ENCODE results near the gene CHTF8. TPM values are rescaled to one million over a fixed set of nuclear protein-coding genes. Genes with fewer than 3 reads are reported as not detected.
A peak's percentile ranks its signal among the peaks of the same experiment; 100 is the strongest.

CHTF8 gene
- total RNA-seq, 1 experiment from 2014 or later: 119 TPM

- no peak for TF ChIP-seq CTCF (IDR thresholded peaks at IDR 0.05; ENCODE audit: insufficient read depth in 1 of 2, low read depth in 1 of 2, low read length in 1 of 2, severe bottlenecking in 1 of 2, unreplicated experiment in 1 of 2)
- Mint-ChIP-seq H3K27ac (ENCODE audit: unreplicated experiment) (no peak overlapping the region), H3K4me3 (ENCODE audit: unreplicated experiment) (no peak overlapping the region), H3K36me3 (ENCODE audit: insufficient read depth, unreplicated experiment) (peaks cover 31% of the 10 kb centered on the region), H3K4me1 (ENCODE audit: low read depth, unreplicated experiment) (no peaks in the 10 kb centered on the region), H3K9me3 (ENCODE audit: unreplicated experiment) (no peaks in the 10 kb centered on the region), H3K27me3 (ENCODE audit: insufficient read depth, unreplicated experiment) (no peaks in the 10 kb centered on the region)
- no peaks in the 10 kb centered on the region for H3K27me3 ChIP-seq (replicated peaks; ENCODE audit: control insufficient read depth, insufficient read depth, low read length)
- peaks cover 18% of the 10 kb centered on the region for H3K36me3 ChIP-seq (ENCODE audit: control insufficient read depth, insufficient read depth, low read length)
- POLR2A ChIA-PET: no interaction called here
- BruUV-seq (replicated peaks): TSS peak; percentile 28
- H3K4me1 ChIP-seq: no peaks in the 10 kb centered on the region
- CTCF ChIA-PET: no interaction called here
- intact Hi-C loops (cut with micrococcal nuclease; ENCODE audit: unreplicated experiment): no loop called here
- H3K9me3 ChIP-seq: no peaks in the 10 kb centered on the region
- H3K4me3 ChIP-seq (ENCODE audit: low read depth, low read length): no peak overlapping the region
- no peak for DNase-seq
Observed at GRCh38 chr16:69118468-69118867, 13.9 kb downstream of the CHTF8 start.

GRCh38 chr16:69116906-69117305 lies 15.5 kb downstream of the CHTF8 start:
- CTCF ChIA-PET: interaction anchor here (2.0 kb wide), 1 partner anchor 11 kb away, joined by 5 read pairs; the partner anchor contains the start of gene HAS3
- intact Hi-C loops (cut with micrococcal nuclease; ENCODE audit: unreplicated experiment): no loop called here
- H3K27ac Mint-ChIP-seq (ENCODE audit: unreplicated experiment): no peak overlapping the region
- H3K27me3 ChIP-seq (replicated peaks; ENCODE audit: control insufficient read depth, insufficient read depth, low read length): no peaks in the 10 kb centered on the region
- H3K4me1 Mint-ChIP-seq (ENCODE audit: low read depth, unreplicated experiment): no peaks in the 10 kb centered on the region
- no peaks in the 10 kb centered on the region for H3K27me3 Mint-ChIP-seq (ENCODE audit: insufficient read depth, unreplicated experiment)
- no peaks in the 10 kb centered on the region for H3K9me3 ChIP-seq
- H3K36me3 Mint-ChIP-seq (ENCODE audit: insufficient read depth, unreplicated experiment): peaks cover 38% of the 10 kb centered on the region
- H3K4me3 Mint-ChIP-seq (ENCODE audit: unreplicated experiment): no peak overlapping the region
- H3K9me3 Mint-ChIP-seq (ENCODE audit: unreplicated experiment): no peaks in the 10 kb centered on the region
- no peak for TF ChIP-seq CTCF (IDR thresholded peaks at IDR 0.05; ENCODE audit: insufficient read depth in 1 of 2, low read depth in 1 of 2, low read length in 1 of 2, severe bottlenecking in 1 of 2, unreplicated experiment in 1 of 2)
- no peaks in the 10 kb centered on the region for H3K4me1 ChIP-seq
- no peak overlapping the region for H3K4me3 ChIP-seq (ENCODE audit: low read depth, low read length)
- H3K36me3 ChIP-seq (ENCODE audit: control insufficient read depth, insufficient read depth, low read length): peaks cover 18% of the 10 kb centered on the region
- BruUV-seq (replicated peaks): no TSS peak
- POLR2A ChIA-PET: no interaction called here
- no peak for DNase-seq

GRCh38 chr16:69116256-69116875 lies 16.0 kb downstream of the CHTF8 start:
- peaks cover 38% of the 10 kb centered on the region for H3K36me3 Mint-ChIP-seq (ENCODE audit: insufficient read depth, unreplicated experiment)
- no peak for TF ChIP-seq CTCF (IDR thresholded peaks at IDR 0.05; ENCODE audit: insufficient read depth in 1 of 2, low read depth in 1 of 2, low read length in 1 of 2, severe bottlenecking in 1 of 2, unreplicated experiment in 1 of 2)
- no peaks in the 10 kb centered on the region for H3K4me1 Mint-ChIP-seq (ENCODE audit: low read depth, unreplicated experiment)
- no TSS peak for BruUV-seq (replicated peaks)
- Histone ChIP-seq H3K4me3 (ENCODE audit: low read depth, low read length) (no peak overlapping the region), H3K27me3 (replicated peaks; ENCODE audit: control insufficient read depth, insufficient read depth, low read length) (no peaks in the 10 kb centered on the region), H3K4me1 (no peaks in the 10 kb centered on the region), H3K9me3 (no peaks in the 10 kb centered on the region), H3K36me3 (ENCODE audit: control insufficient read depth, insufficient read depth, low read length) (peaks cover 18% of the 10 kb centered on the region)
- H3K27me3 Mint-ChIP-seq (ENCODE audit: insufficient read depth, unreplicated experiment): no peaks in the 10 kb centered on the region
- no peaks in the 10 kb centered on the region for H3K9me3 Mint-ChIP-seq (ENCODE audit: unreplicated experiment)
- no peak for DNase-seq
- H3K4me3 Mint-ChIP-seq (ENCODE audit: unreplicated experiment): no peak overlapping the region
- no peak overlapping the region for H3K27ac Mint-ChIP-seq (ENCODE audit: unreplicated experiment)
- intact Hi-C loops (cut with micrococcal nuclease; ENCODE audit: unreplicated experiment): no loop called here
- CTCF ChIA-PET: interaction anchor here (1.0 to 2.0 kb wide), 2 partner anchors 11 to 133 kb away, joined by 4 to 5 read pairs; partner anchors contain the start of gene HAS3
- POLR2A ChIA-PET: no interaction called here

Measured in Caco-2 (cell line).